ENCODE measurements around the gene NHERF2. TPM values are rescaled to one million over a fixed set of nuclear protein-coding genes. Genes with fewer than 3 reads are reported as not detected.

Gene NHERF2
- total RNA-seq, 1 donor from 2014 or later: 23.4 TPM

- no peak overlapping the region for H3K4me3 Mint-ChIP-seq
- no peak for TF ChIP-seq CTCF (conservative IDR thresholded peaks at IDR 0.05)
- DNase-seq (ENCODE audit: extremely low spot score, unreplicated experiment): no peak
Observed at GRCh38 chr16:1998852-1999801, 27.6 kb upstream of the NHERF2 start.

GRCh38 chr16:1999866-2000514 is 26.7 kb upstream of the NHERF2 start:
- Mint-ChIP-seq H3K36me3 (peaks cover 3% of the 10 kb centered on the region), H3K27ac (no peak overlapping the region), H3K4me3 (no peak overlapping the region), H3K4me1 (ENCODE audit: unreplicated experiment) (no peaks in the 10 kb centered on the region), H3K9me3 (no peaks in the 10 kb centered on the region), H3K27me3 (no peaks in the 10 kb centered on the region)
- DNase-seq (ENCODE audit: extremely low spot score, unreplicated experiment): no peak
- no peak for TF ChIP-seq CTCF (conservative IDR thresholded peaks at IDR 0.05)

More at GRCh38 chr16:1998852-1999801, 27.6 kb upstream of the NHERF2 start:
- Mint-ChIP-seq H3K36me3 (peaks cover 3% of the 10 kb centered on the region), H3K4me1 (ENCODE audit: unreplicated experiment) (no peaks in the 10 kb centered on the region), H3K9me3 (no peaks in the 10 kb centered on the region), H3K27ac (no peak overlapping the region), H3K27me3 (no peaks in the 10 kb centered on the region)

- H3K4me1 Mint-ChIP-seq (ENCODE audit: unreplicated experiment): no peaks in the 10 kb centered on the region
- no peak overlapping the region for H3K4me3 Mint-ChIP-seq
- no peaks in the 10 kb centered on the region for H3K9me3 Mint-ChIP-seq
- no peaks in the 10 kb centered on the region for H3K27me3 Mint-ChIP-seq
- H3K27ac Mint-ChIP-seq: no peak overlapping the region
- no peak for TF ChIP-seq CTCF (conservative IDR thresholded peaks at IDR 0.05)
- H3K36me3 Mint-ChIP-seq: peaks cover 3% of the 10 kb centered on the region
- DNase-seq (ENCODE audit: extremely low spot score, unreplicated experiment): no peak
Observed at GRCh38 chr16:2001035-2001434, 25.7 kb upstream of the NHERF2 start.

- Mint-ChIP-seq H3K36me3 (peaks cover 3% of the 10 kb centered on the region), H3K27ac (no peak overlapping the region), H3K4me3 (no peak overlapping the region), H3K27me3 (no peaks in the 10 kb centered on the region), H3K9me3 (no peaks in the 10 kb centered on the region), H3K4me1 (ENCODE audit: unreplicated experiment) (no peaks in the 10 kb centered on the region)
- no peak for TF ChIP-seq CTCF (conservative IDR thresholded peaks at IDR 0.05)
- DNase-seq (ENCODE audit: extremely low spot score, unreplicated experiment): no peak
Observed at GRCh38 chr16:2001456-2002355, 25.0 kb upstream of the NHERF2 start.
